ENCODE measurements around the gene CITED4. TPM values are rescaled to one million over a fixed set of nuclear protein-coding genes. Genes with fewer than 3 reads are reported as not detected.

CITED4 gene
- polyA plus RNA-seq, 3 donors = 2.4 to 18.8 (median 17.1) TPM

GRCh38 chr1:40844079-40844478 is 18.1 kb downstream of the CITED4 start:
- Mint-ChIP-seq H3K4me1 (peaks cover 20% of the 10 kb centered on the region), H3K4me3 (no peak overlapping the region), H3K27me3 (ENCODE audit: low read depth in 3 of 3) (peaks cover 19 to 24% (median 23%) of the 10 kb centered on the region in 3 donors), H3K9me3 (peaks cover 0 to 6% (median 4%) of the 10 kb centered on the region in 7 donors), H3K27ac (no peak overlapping the region), H3K36me3 (peaks cover 0 to 6% of the 10 kb centered on the region in 2 donors)
- Histone ChIP-seq H4K20me1 (ENCODE audit: insufficient read depth, low read length) (no peaks in the 10 kb centered on the region), H3K4me1 (ENCODE audit: control insufficient read depth in 1 of 2, insufficient read depth in 2 of 2, low read length in 2 of 2) (peaks cover 0 to 7% of the 10 kb centered on the region in 2 donors), H3K4me3 (replicated peaks in 1 of 3; ENCODE audit: low read depth in 2 of 3, low read length in 3 of 3) (no peak overlapping the region), H3K27me3 (ENCODE audit: control insufficient read depth in 2 of 2, insufficient read depth in 2 of 2, low read length in 2 of 2) (peaks cover 6 to 12% of the 10 kb centered on the region in 2 donors), H3K9me3 (replicated peaks in 1 of 2; ENCODE audit: control insufficient read depth in 1 of 2, insufficient read depth in 1 of 2, low read length in 2 of 2) (no peaks in the 10 kb centered on the region), H3K9ac (ENCODE audit: insufficient read depth, low read length, poor library complexity, severe bottlenecking) (no peak overlapping the region), H2AFZ (ENCODE audit: insufficient read depth, low read depth, low read length, poor library complexity, severe bottlenecking) (no peak overlapping the region), H3K79me2 (ENCODE audit: insufficient read depth, low read length) (no peaks in the 10 kb centered on the region), H3K27ac (ENCODE audit: low read depth in 1 of 2, low read length in 2 of 2) (no peak overlapping the region), H3K36me3 (replicated peaks in 1 of 2; ENCODE audit: control insufficient read depth in 1 of 2, insufficient read depth in 2 of 2, low read length in 2 of 2) (no peaks in the 10 kb centered on the region), H3K4me2 (replicated peaks; ENCODE audit: extremely low read depth, low read length, poor library complexity, severe bottlenecking) (no peak overlapping the region)
- TF ChIP-seq CTCF (IDR thresholded peaks at IDR 0.05) = no peak
- no CpG with 5 or more reads among the region's 5 CpGs for WGBS (ENCODE audit: insufficient coverage)
- intact Hi-C loops (cut with micrococcal nuclease) = loop anchor here (10.0 kb wide), 2 partner anchors 239 to 249 kb away; no protein-coding TSS in a partner anchor
- DNase-seq = no peak

GRCh38 chr1:40842691-40843090 is 19.5 kb downstream of the CITED4 start:
- no peak overlapping the region for H3K4me3 ChIP-seq (replicated peaks in 1 of 3; ENCODE audit: low read depth in 2 of 3, low read length in 3 of 3)
- H3K4me1 Mint-ChIP-seq = peaks cover 20% of the 10 kb centered on the region

More at GRCh38 chr1:40842691-40843090, 19.5 kb downstream of the CITED4 start:
- Histone ChIP-seq H3K36me3 (replicated peaks in 1 of 2; ENCODE audit: control insufficient read depth in 1 of 2, insufficient read depth in 2 of 2, low read length in 2 of 2) (no peaks in the 10 kb centered on the region), H3K9ac (ENCODE audit: insufficient read depth, low read length, poor library complexity, severe bottlenecking) (no peak overlapping the region), H3K79me2 (ENCODE audit: insufficient read depth, low read length) (no peaks in the 10 kb centered on the region), H4K20me1 (ENCODE audit: insufficient read depth, low read length) (no peaks in the 10 kb centered on the region), H3K9me3 (replicated peaks in 1 of 2; ENCODE audit: control insufficient read depth in 1 of 2, insufficient read depth in 1 of 2, low read length in 2 of 2) (no peaks in the 10 kb centered on the region), H3K4me1 (ENCODE audit: control insufficient read depth in 1 of 2, insufficient read depth in 2 of 2, low read length in 2 of 2) (peaks cover 0 to 7% of the 10 kb centered on the region in 2 donors), H3K27ac (ENCODE audit: low read depth in 1 of 2, low read length in 2 of 2) (no peak overlapping the region), H3K4me2 (replicated peaks; ENCODE audit: extremely low read depth, low read length, poor library complexity, severe bottlenecking) (no peak overlapping the region), H2AFZ (ENCODE audit: insufficient read depth, low read depth, low read length, poor library complexity, severe bottlenecking) (no peak overlapping the region), H3K27me3 (ENCODE audit: control insufficient read depth in 2 of 2, insufficient read depth in 2 of 2, low read length in 2 of 2) (peaks cover 6 to 12% of the 10 kb centered on the region in 2 donors)
- DNase-seq = no peak
- peaks cover 0 to 6% (median 4%) of the 10 kb centered on the region in 7 donors for H3K9me3 Mint-ChIP-seq
- intact Hi-C loops (cut with micrococcal nuclease) = loop anchor here (10.0 kb wide), 2 partner anchors 238 to 248 kb away; no protein-coding TSS in a partner anchor
- 100% methylated on average over 1 of the region's 3 CpGs for WGBS (ENCODE audit: insufficient coverage)
- H3K4me3 Mint-ChIP-seq = no peak overlapping the region
- H3K36me3 Mint-ChIP-seq = peaks cover 0 to 6% of the 10 kb centered on the region in 2 donors
- H3K27ac Mint-ChIP-seq = no peak overlapping the region
- peaks cover 19 to 24% (median 20%) of the 10 kb centered on the region in 3 donors for H3K27me3 Mint-ChIP-seq (ENCODE audit: low read depth in 3 of 3)
- no peak for TF ChIP-seq CTCF (IDR thresholded peaks at IDR 0.05)

Data from CD14-positive monocyte (primary cell).